Islet precursor cell (in vitro differentiated cells): Measurements from ENCODE around the gene KLHL29.

Experiments used
- DNase-seq: peaks from one replicate; pipeline ENCODE4 v3.0.0-alpha.2; 2018

KLHL29 gene

GRCh38 chr2:23622466-23622865, 237.5 kb downstream of the KLHL29 start:
- DNase-seq, result no peak

- DNase-seq, result no peak
Measured at GRCh38 chr2:23622966-23623675, 238.1 kb downstream of the KLHL29 start.

- DNase-seq, result no peak
Measured at GRCh38 chr2:23624378-23624777, 239.4 kb downstream of the KLHL29 start.

- DNase-seq, result no peak
Measured at GRCh38 chr2:23624915-23625314, 239.9 kb downstream of the KLHL29 start.

- DNase-seq, result no peak
Measured at GRCh38 chr2:23625726-23626125, 240.7 kb downstream of the KLHL29 start.

- no peak for DNase-seq
Measured at GRCh38 chr2:23626701-23627230, 241.8 kb downstream of the KLHL29 start.

GRCh38 chr2:23627236-23628009, 242.4 kb downstream of the KLHL29 start:
- DNase-seq, result no peak

GRCh38 chr2:23628926-23629771, 244.2 kb downstream of the KLHL29 start:
- DNase-seq, result no peak

GRCh38 chr2:23629772-23630480, 244.9 kb downstream of the KLHL29 start:
- no peak for DNase-seq

- no peak for DNase-seq
Measured at GRCh38 chr2:23630961-23631360, 246.0 kb downstream of the KLHL29 start.

GRCh38 chr2:23631389-23631788, 246.4 kb downstream of the KLHL29 start:
- DNase-seq, result no peak

- DNase-seq, result no peak
Measured at GRCh38 chr2:23632386-23632785, 247.4 kb downstream of the KLHL29 start.

- no peak for DNase-seq
Measured at GRCh38 chr2:23632831-23633395, 247.9 kb downstream of the KLHL29 start.

GRCh38 chr2:23633966-23634365, 249.0 kb downstream of the KLHL29 start:
- DNase-seq, result no peak

- no peak for DNase-seq
Measured at GRCh38 chr2:23635442-23636340, 250.7 kb downstream of the KLHL29 start.

- DNase-seq, result no peak
Measured at GRCh38 chr2:23636426-23636825, 251.4 kb downstream of the KLHL29 start.

- peak; percentile 91 for DNase-seq
Measured at GRCh38 chr2:23637011-23637778, 252.2 kb downstream of the KLHL29 start.

GRCh38 chr2:23639406-23639982, 254.5 kb downstream of the KLHL29 start:
- no peak for DNase-seq

GRCh38 chr2:23640711-23641110, 255.7 kb downstream of the KLHL29 start:
- no peak for DNase-seq

- DNase-seq, result no peak
Measured at GRCh38 chr2:23642516-23642915, 257.5 kb downstream of the KLHL29 start.
